GM21825 (cell line): ENCODE results near the gene TMEM138.

Source experiments
- ATAC-seq: cut with Tn5 transposase; IDR thresholded peaks from one replicate; pipeline ENCODE4 v1.9.1; 2021; ENCODE audit warnings: mild to moderate bottlenecking, moderate library complexity; ENCODE audit not compliant: unreplicated experiment

The TMEM138 gene

DNA sequence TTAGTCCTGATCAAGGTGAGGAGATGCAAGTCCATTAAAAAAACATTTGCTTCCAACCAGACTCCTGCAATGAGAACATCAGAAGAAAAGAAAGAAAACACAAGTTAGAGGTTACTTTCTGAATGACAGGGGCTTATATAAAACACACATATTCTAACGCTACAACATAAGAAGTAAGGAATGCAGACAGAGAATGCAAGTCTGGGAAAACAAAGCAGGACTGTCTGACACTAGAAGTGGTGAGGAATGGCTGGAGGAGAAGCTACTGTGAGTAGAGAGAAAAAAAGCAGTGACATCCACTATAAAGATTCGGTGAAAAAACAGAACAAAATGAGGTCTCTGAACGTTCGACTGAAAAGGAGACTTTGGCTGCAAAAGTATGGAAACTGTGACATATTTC lies 42.5 kb downstream of the TMEM138 start:
- ATAC-seq = no peak

- ATAC-seq = no peak
These were observed 43.9 kb downstream of the TMEM138 start for GRCh38 chr11:61406067-61406466.

- ATAC-seq = no peak
These were observed 45.0 kb downstream of the TMEM138 start for GRCh38 chr11:61406991-61407728.

- ATAC-seq = no peak
These were observed 49.4 kb downstream of the TMEM138 start for GRCh38 chr11:61411589-61411988.

DNA sequence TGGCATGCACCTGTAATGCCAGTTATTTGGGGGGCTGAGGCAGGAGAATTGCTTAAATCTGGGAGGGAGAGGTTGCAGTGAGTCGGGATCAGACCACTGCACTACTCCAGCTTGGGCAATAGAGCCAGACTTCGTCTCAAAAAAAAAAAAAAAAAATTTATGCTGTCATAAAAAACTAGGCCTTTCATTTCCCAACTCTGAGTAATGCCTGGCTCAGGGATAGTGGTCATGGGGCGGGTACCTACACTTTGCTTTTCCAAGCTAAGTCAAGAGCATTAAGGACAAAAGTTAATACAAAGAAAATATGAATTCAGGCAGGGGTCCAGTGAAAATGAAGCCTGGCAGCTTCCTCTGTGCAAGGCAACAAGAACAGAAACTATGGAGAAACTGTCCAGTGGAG lies 51.3 kb downstream of the TMEM138 start:
- no peak for ATAC-seq

GRCh38 chr11:61414547-61414946 lies 52.4 kb downstream of the TMEM138 start:
- ATAC-seq = no peak

DNA sequence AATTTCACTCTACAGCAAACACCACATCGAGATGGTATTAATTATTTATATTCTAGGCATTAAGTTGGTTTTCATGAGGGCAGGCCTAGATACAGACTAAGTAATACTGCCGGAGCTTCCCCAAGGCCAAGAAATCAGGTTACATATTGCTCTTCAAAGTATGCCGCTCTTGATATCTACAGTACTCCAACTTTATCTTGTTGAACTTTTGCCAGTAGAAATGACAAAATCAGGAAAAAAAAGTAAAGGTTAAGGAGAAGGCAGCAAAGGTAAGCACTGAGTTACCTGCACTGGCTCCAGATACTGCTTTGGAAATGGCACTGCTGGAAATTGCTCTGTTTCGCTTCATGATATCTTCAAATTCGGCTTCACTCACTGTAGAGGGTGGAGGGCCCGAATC lies 53.2 kb downstream of the TMEM138 start:
- ATAC-seq = no peak

- no peak for ATAC-seq
These were observed 54.8 kb downstream of the TMEM138 start for GRCh38 chr11:61416941-61417340.

DNA sequence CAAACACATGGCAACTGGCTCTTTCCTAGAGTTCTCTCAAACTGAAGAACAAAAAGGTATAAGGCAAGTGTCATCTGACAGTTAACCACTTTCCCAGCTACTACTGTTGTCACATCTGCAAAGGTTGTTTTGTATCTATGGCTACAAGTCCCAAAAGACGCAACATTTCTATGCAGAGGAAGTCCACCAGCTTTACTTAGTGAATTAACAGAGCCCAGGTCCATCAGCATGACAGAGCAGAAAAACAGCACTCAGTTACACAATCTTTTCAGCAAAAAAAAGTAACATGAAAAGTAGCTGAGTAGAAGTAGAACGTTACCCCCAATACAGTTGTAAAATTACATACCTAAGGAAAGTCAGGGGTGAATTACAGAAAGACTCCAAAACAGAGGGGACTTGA lies 55.5 kb downstream of the TMEM138 start:
- no peak for ATAC-seq

- ATAC-seq = no peak
These were observed 56.0 kb downstream of the TMEM138 start for GRCh38 chr11:61418136-61418535.
